HCT116 (cell line): Measurements from ENCODE around the gene HBE1. TPM values are rescaled to one million over a fixed set of nuclear protein-coding genes. Genes with fewer than 3 reads are reported as not detected.

Experiments used
- ATAC-seq: fragments of 200-7000 bp; cut with Tn5 transposase; 2 replicates; pipeline ENCODE4 v1.9.1; 2020; ENCODE audit warnings: mild to moderate bottlenecking, moderate library complexity
- BruUV-seq: library from RNA; stranded (reverse); fragments of 400-500 nt; replicated peaks from 2 replicates; lab custom pipeline; 2021; lab: Mats Ljungman, UMichigan
- CTCF ChIA-PET: fragments of 300-600 bp; sonication (Branson Sonifier 250); formaldehyde crosslinking; loops from one replicate; lab custom pipeline; 2021; ENCODE audit warnings: antibody characterized with exemption; lab: Charles Lee
- POLR2A ChIA-PET: fragments of 300-600, 350-600 bp; sonication (Branson Sonifier 250); formaldehyde crosslinking; loops from one replicate; lab custom pipeline; 2021; ENCODE audit warnings: antibody characterized with exemption; lab: Charles Lee
- RAD21 ChIA-PET, 2 experiments: fragments of 300-600 bp; sonication (Branson Sonifier 250); formaldehyde crosslinking; loops; one replicate each; lab custom pipeline; 2023; ENCODE audit warnings: low total read pairs in 2 of 2; ENCODE audit not compliant: uncharacterized antibody in 2 of 2, unreplicated experiment in 2 of 2, low non-redundant PET in 1 of 2; lab: Charles Lee
- DNase-seq: peaks from one replicate; pipeline ENCODE4 v3.0.0-alpha.2; 2010; ENCODE audit warnings: low read depth, low spot score
- H2AFZ ChIP-seq: fragments of 200-600 bp; shearing (Covaris generic), sonication (generic); 2 replicates; pipeline ENCODE4 v1.6.1; 2017; ENCODE audit warnings: low read depth, mixed run types, mixed read lengths, antibody characterized with exemption, low read length; ENCODE audit not compliant: poor library complexity, severe bottlenecking
- H3K27ac ChIP-seq: 2 replicates; pipeline ENCODE4 v1.5.1; 2012; ENCODE audit warnings: low read depth, low read length
- H3K27me3 ChIP-seq: fragments of 200-600 bp; sonication (generic); 2 replicates; pipeline ENCODE4 v1.6.1; 2016; ENCODE audit warnings: mixed run types, low read length, mixed read lengths; ENCODE audit not compliant: insufficient read depth
- H3K36me3 ChIP-seq, 2 experiments: fragments of 200-500 bp in 1 of 2; fragments of 200-600 bp in 1 of 2; sonication (Bioruptor generic) in 1 of 2; sonication (generic) in 1 of 2; 2 replicates each; pipeline versions ENCODE4 v1.5.1 to v1.6.1; 2014 to 2016; ENCODE audit warnings: low read length in 2 of 2, inconsistent platforms in 1 of 2, mixed read lengths in 1 of 2, mixed run types in 1 of 2; ENCODE audit not compliant: insufficient read depth in 2 of 2, control insufficient read depth in 1 of 2
- H3K4me1 ChIP-seq, 2 experiments: fragments of 200-600 bp in 1 of 2; sonication (generic) in 1 of 2; 2 replicates each; pipeline versions ENCODE4 v1.5.1 to v1.6.1; 2012 to 2017; ENCODE audit warnings: low read length in 2 of 2, inconsistent platforms in 1 of 2, mild to moderate bottlenecking in 1 of 2, mixed read lengths in 1 of 2, mixed run types in 1 of 2, moderate library complexity in 1 of 2; ENCODE audit not compliant: insufficient read depth in 2 of 2, control insufficient read depth in 1 of 2
- H3K4me2 ChIP-seq: fragments of 200-600 bp; sonication (generic); 2 replicates; pipeline ENCODE4 v1.6.1; 2017; ENCODE audit warnings: mixed run types, low read length, mixed read lengths
- H3K4me3 ChIP-seq, 2 experiments: fragments of 200-600 bp in 1 of 2; sonication (generic) in 1 of 2; replicated peaks in 1 of 2; 2 replicates each; pipeline ENCODE4 v1.5.1; 2011 to 2016; ENCODE audit warnings: low read length in 2 of 2, control low read depth in 1 of 2, low read depth in 1 of 2, mild to moderate bottlenecking in 1 of 2, mixed read lengths in 1 of 2, mixed run types in 1 of 2
- H3K79me2 ChIP-seq: fragments of 200-600 bp; sonication (generic); 2 replicates; pipeline ENCODE4 v1.6.1; 2017; ENCODE audit warnings: mild to moderate bottlenecking, mixed run types, low read length, moderate library complexity, mixed read lengths; ENCODE audit not compliant: insufficient read depth
- H3K9ac ChIP-seq: fragments of 200-600 bp; sonication (generic); 2 replicates; pipeline ENCODE4 v1.6.1; 2016; ENCODE audit warnings: low read length, mixed read lengths
- H3K9me2 ChIP-seq: fragments of 200-600 bp; sonication (generic), shearing (Covaris generic); 2 replicates; pipeline ENCODE4 v1.6.1; 2017; ENCODE audit warnings: mixed run types, mild to moderate bottlenecking, moderate library complexity; ENCODE audit not compliant: insufficient read depth
- H3K9me3 ChIP-seq, 2 experiments: fragments of 200-500 bp in 1 of 2; fragments of 200-600 bp in 1 of 2; sonication (Bioruptor generic) in 1 of 2; sonication (generic) in 1 of 2; 2 replicates each; pipeline ENCODE4 v1.6.1; 2014 to 2017; ENCODE audit warnings: low read length in 2 of 2, mixed read lengths in 2 of 2, inconsistent platforms in 1 of 2, low read depth in 1 of 2, mild to moderate bottlenecking in 1 of 2, mixed run types in 1 of 2, moderate library complexity in 1 of 2; ENCODE audit not compliant: control insufficient read depth in 1 of 2, insufficient read depth in 1 of 2
- H4K20me1 ChIP-seq: fragments of 200-600 bp; sonication (generic), shearing (Covaris generic); 2 replicates; pipeline ENCODE4 v1.6.1; 2017; ENCODE audit warnings: mixed run types, mild to moderate bottlenecking, moderate library complexity; ENCODE audit not compliant: insufficient read depth
- CEBPB ChIP-seq: IDR thresholded peaks from 2 replicates; pipeline ENCODE4 v1.6.1; 2012; ENCODE audit warnings: low read depth
- CTCF ChIP-seq, 3 experiments: fragments of 200-600 bp in 1 of 3; sonication (generic) in 1 of 3; IDR thresholded peaks in 2 of 3; conservative IDR thresholded peaks in 1 of 3; 2 replicates each; pipeline ENCODE4 v1.5.1; 2012 to 2017; ENCODE audit warnings: low read depth in 2 of 3, low read length in 2 of 3, antibody characterized with exemption in 1 of 3, borderline replicate concordance in 1 of 3, control low read depth in 1 of 3, mild to moderate bottlenecking in 1 of 3, mixed read lengths in 1 of 3, mixed run types in 1 of 3, moderate library complexity in 1 of 3; ENCODE audit not compliant: insufficient read depth in 1 of 3
- EGR1 ChIP-seq: IDR thresholded peaks from 2 replicates; pipeline ENCODE4 v1.6.1; 2012; ENCODE audit warnings: low read depth
- ELF1 ChIP-seq: IDR thresholded peaks from 2 replicates; pipeline ENCODE4 v1.6.1; 2012; ENCODE audit warnings: low read depth, borderline replicate concordance
- EZH2 ChIP-seq: fragments of 200-600 bp; sonication (generic); IDR thresholded peaks from 2 replicates; pipeline ENCODE4 v1.6.1; 2017; ENCODE audit warnings: antibody characterized with exemption, mixed run types
- EZH2phosphoT487 ChIP-seq: fragments of 200-600 bp; IDR thresholded peaks from 2 replicates; pipeline ENCODE4 v1.6.1; 2018; ENCODE audit warnings: antibody characterized with exemption, borderline replicate concordance
- FOSL1 ChIP-seq: IDR thresholded peaks from 2 replicates; pipeline ENCODE4 v1.6.1; 2012; ENCODE audit warnings: low read depth
- POLR2A ChIP-seq: IDR thresholded peaks from 2 replicates; pipeline ENCODE4 v1.7.0; 2011; ENCODE audit warnings: borderline replicate concordance; ENCODE audit not compliant: insufficient read depth, insufficient read length; ENCODE audit errors: extremely low read depth
- POLR2AphosphoS5 ChIP-seq: IDR thresholded peaks from 2 replicates; pipeline ENCODE4 v1.6.1; 2011; ENCODE audit warnings: mild to moderate bottlenecking, low read depth, low read length, moderate library complexity
- SIN3A ChIP-seq: IDR thresholded peaks from 2 replicates; pipeline ENCODE4 v1.6.1; 2012; ENCODE audit warnings: low read depth
- SRF ChIP-seq: IDR thresholded peaks from 2 replicates; pipeline ENCODE4 v1.6.1; 2012; ENCODE audit warnings: low read depth
- YY1 ChIP-seq: IDR thresholded peaks from 2 replicates; pipeline ENCODE4 v1.6.1; 2011; ENCODE audit warnings: low read length, low read depth, moderate library complexity, mild to moderate bottlenecking; ENCODE audit not compliant: insufficient replicate concordance; ENCODE audit errors: extremely low read depth
- intact Hi-C: fragments of 100-400 bp; cut with micrococcal nuclease; formaldehyde crosslinking; loops from 2 replicates; pipeline ENCODE4 v1.10.0; 2022
- total RNA-seq: library from RNA; stranded (reverse); gene quantifications from one replicate; pipeline ENCODE4 v1.2.1, GENCODE V29; 2021; ENCODE audit not compliant: unreplicated experiment
- TF ChIP-seq, protein P1 (sequence below): IDR thresholded peaks from 2 replicates; pipeline ENCODE4 v1.6.1; 2012

Gene HBE1
- total RNA-seq, 1 experiment from 2014 or later = 212 TPM

- intact Hi-C loops = no loop called here
- ChIA-PET POLR2A (no interaction called here), CTCF (no interaction called here), RAD21 (no interaction called here)
- no peaks in the 10 kb centered on the region for H3K4me1 ChIP-seq
- H3K4me3 ChIP-seq = no peak overlapping the region
- H3K9ac ChIP-seq = no peak overlapping the region
- H2AFZ ChIP-seq = no peak overlapping the region
- TF ChIP-seq YY1 = no peak
- no peak for TF ChIP-seq POLR2AphosphoS5
- no peak for TF ChIP-seq SRF
- TF ChIP-seq ELF1 = no peak
- TF ChIP-seq EZH2phosphoT487 = no peak
- no peak for TF ChIP-seq EGR1
- TF ChIP-seq POLR2A = no peak
- TF ChIP-seq CEBPB = no peak
- no peak for TF ChIP-seq SIN3A
- no peak for TF ChIP-seq EZH2
- TF ChIP-seq, protein P1, sequence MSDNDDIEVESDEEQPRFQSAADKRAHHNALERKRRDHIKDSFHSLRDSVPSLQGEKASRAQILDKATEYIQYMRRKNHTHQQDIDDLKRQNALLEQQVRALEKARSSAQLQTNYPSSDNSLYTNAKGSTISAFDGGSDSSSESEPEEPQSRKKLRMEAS = no peak
- peaks cover 21% of the 10 kb centered on the region for H3K27me3 ChIP-seq
- BruUV-seq = no TSS peak
- ATAC-seq = no peak
- H3K79me2 ChIP-seq = no peaks in the 10 kb centered on the region
- no peak overlapping the region for H3K4me2 ChIP-seq
- no peaks in the 10 kb centered on the region for H3K9me3 ChIP-seq
- H4K20me1 ChIP-seq = no peaks in the 10 kb centered on the region
- no peak for DNase-seq
- no peaks in the 10 kb centered on the region for H3K9me2 ChIP-seq
- H3K27ac ChIP-seq = no peak overlapping the region
- no peaks in the 10 kb centered on the region; a peak in 1 of 4 replicates for H3K36me3 ChIP-seq
These were observed 17.4 kb downstream of the HBE1 start for GRCh38 chr11:5252192-5252918.

- BruUV-seq = no TSS peak
- Histone ChIP-seq H3K4me2 (no peak overlapping the region), H3K27ac (no peak overlapping the region), H3K79me2 (no peaks in the 10 kb centered on the region), H3K36me3 (no peaks in the 10 kb centered on the region), H3K4me3 (no peak overlapping the region), H4K20me1 (no peaks in the 10 kb centered on the region), H3K9me3 (no peaks in the 10 kb centered on the region), H3K9ac (no peak overlapping the region), H2AFZ (no peak overlapping the region), H3K4me1 (no peaks in the 10 kb centered on the region), H3K9me2 (no peaks in the 10 kb centered on the region), H3K27me3 (peaks cover 27% of the 10 kb centered on the region)
- intact Hi-C loops = no loop called here
- no peak for ATAC-seq
- TF ChIP-seq CTCF (IDR thresholded peaks at IDR 0.05 in 2 of 3, conservative IDR thresholded peaks at IDR 0.05 in 1 of 3; ENCODE audit: borderline replicate concordance in 1 of 3, insufficient read depth in 1 of 3, low read depth in 2 of 3, low read length in 2 of 3) (no peak), FOSL1 (no peak), ELF1 (no peak)
- ChIA-PET RAD21 (no interaction called here), POLR2A (no interaction called here), CTCF (no interaction called here)
- no peak for DNase-seq
These were observed 18.0 kb downstream of the HBE1 start for GRCh38 chr11:5251746-5252145.
